OCI-LY7 (cell line): ENCODE data around the gene YJEFN3. TPM values are rescaled to one million over a fixed set of nuclear protein-coding genes. Genes with fewer than 3 reads are reported as not detected.
A peak's percentile ranks its signal among the peaks of the same experiment; 100 is the strongest.

ENCODE experiments used
- BruUV-seq: library from RNA; stranded (reverse); fragments of 400-500 nt; replicated peaks from 2 replicates; lab custom pipeline; 2021; lab: Mats Ljungman, UMichigan
- CTCF ChIA-PET: fragments of 300-600 bp; sonication (Branson Sonifier 250); formaldehyde crosslinking; loops from one replicate; lab custom pipeline; 2022; ENCODE audit warnings: antibody characterized with exemption; ENCODE audit not compliant: unreplicated experiment; lab: Charles Lee
- POLR2A ChIA-PET: fragments of 300-600 bp; sonication (Branson Sonifier 250); formaldehyde crosslinking; loops from one replicate; lab custom pipeline; 2022; ENCODE audit warnings: antibody characterized with exemption; lab: Charles Lee
- DNase-seq: peaks from one replicate; pipeline ENCODE4 v3.0.0-alpha.2; 2015; ENCODE audit warnings: low spot score
- H2AFZ ChIP-seq: fragments of 200-600 bp; sonication (generic), shearing (Covaris generic); 2 replicates; pipeline ENCODE4 v1.6.1; 2014; ENCODE audit warnings: mild to moderate bottlenecking, antibody characterized with exemption, low read length, moderate library complexity
- H3K27ac ChIP-seq: fragments of 200-600 bp; sonication (generic); 2 replicates; pipeline ENCODE4 v1.5.1; 2014; ENCODE audit warnings: mixed run types, low read depth, mild to moderate bottlenecking, moderate library complexity, low read length, inconsistent platforms; ENCODE audit not compliant: poor library complexity, severe bottlenecking
- H3K36me3 ChIP-seq: fragments of 200-600 bp; sonication (generic); 2 replicates; pipeline ENCODE4 v1.6.1; 2014; ENCODE audit warnings: mild to moderate bottlenecking, antibody characterized with exemption, low read length, moderate library complexity, mixed read lengths; ENCODE audit not compliant: insufficient read depth
- H3K4me1 ChIP-seq: fragments of 200-600 bp; sonication (generic); 2 replicates; pipeline ENCODE4 v1.5.1; 2014; ENCODE audit warnings: mild to moderate bottlenecking, low read length; ENCODE audit not compliant: insufficient read depth, poor library complexity, severe bottlenecking
- H3K4me2 ChIP-seq: fragments of 200-600 bp; sonication (generic); 2 replicates; pipeline ENCODE4 v1.6.1; 2014; ENCODE audit warnings: mild to moderate bottlenecking, low read length
- H3K4me3 ChIP-seq: fragments of 200-600 bp; sonication (generic); 2 replicates; pipeline ENCODE4 v1.5.1; 2014; ENCODE audit warnings: mild to moderate bottlenecking, low read depth, low read length; ENCODE audit not compliant: poor library complexity, severe bottlenecking
- H3K79me2 ChIP-seq: fragments of 200-600 bp; sonication (generic); 2 replicates; pipeline ENCODE4 v1.6.1; 2016; ENCODE audit warnings: low read depth, mild to moderate bottlenecking, low read length, moderate library complexity, mixed read lengths; ENCODE audit not compliant: insufficient read depth
- H3K9me2 ChIP-seq: fragments of 200-600 bp; sonication (generic); 2 replicates; pipeline ENCODE4 v1.6.1; 2016; ENCODE audit warnings: mild to moderate bottlenecking, low read length, mixed read lengths; ENCODE audit not compliant: insufficient read depth
- H3K9me3 ChIP-seq: fragments of 200-600 bp; sonication (generic); 2 replicates; pipeline ENCODE4 v1.6.1; 2014; ENCODE audit warnings: mild to moderate bottlenecking, mixed run types, low read length, mixed read lengths
- H4K20me1 ChIP-seq: fragments of 200-600 bp; sonication (generic); 2 replicates; pipeline ENCODE4 v1.6.1; 2014; ENCODE audit warnings: mild to moderate bottlenecking, antibody characterized with exemption, low read length, moderate library complexity, mixed read lengths; ENCODE audit not compliant: insufficient read depth
- CTCF ChIP-seq: fragments of 200-600 bp; sonication (generic); conservative IDR thresholded peaks from 2 replicates; pipeline ENCODE4 v1.5.1; 2014; ENCODE audit warnings: mild to moderate bottlenecking, antibody characterized with exemption, low read length, moderate library complexity, mixed read lengths
- EZH2phosphoT487 ChIP-seq: fragments of 200-600 bp; sonication (generic); IDR thresholded peaks from 2 replicates; pipeline ENCODE4 v1.6.1; 2018; ENCODE audit warnings: low read depth, borderline replicate concordance, mild to moderate bottlenecking, mixed run types, antibody characterized with exemption, low read length, moderate library complexity, mixed read lengths
- intact Hi-C: fragments of 100-400 bp; cut with micrococcal nuclease; formaldehyde crosslinking; loops from one replicate; pipeline ENCODE4 v1.10.0; 2022; ENCODE audit not compliant: unreplicated experiment
- total RNA-seq, 2 experiments: library from RNA; depleted of rRNA in 1 of 2; stranded (reverse); fragments of >200 nt in 1 of 2; shearing (Covaris generic) in 1 of 2; gene quantifications; 2 replicates each; pipeline ENCODE4 v1.2.3, GENCODE V29; 2014 to 2022

YJEFN3 gene
- total RNA-seq, 2 experiments from 2014 or later: 5.4 to 35.3 TPM

DNA sequence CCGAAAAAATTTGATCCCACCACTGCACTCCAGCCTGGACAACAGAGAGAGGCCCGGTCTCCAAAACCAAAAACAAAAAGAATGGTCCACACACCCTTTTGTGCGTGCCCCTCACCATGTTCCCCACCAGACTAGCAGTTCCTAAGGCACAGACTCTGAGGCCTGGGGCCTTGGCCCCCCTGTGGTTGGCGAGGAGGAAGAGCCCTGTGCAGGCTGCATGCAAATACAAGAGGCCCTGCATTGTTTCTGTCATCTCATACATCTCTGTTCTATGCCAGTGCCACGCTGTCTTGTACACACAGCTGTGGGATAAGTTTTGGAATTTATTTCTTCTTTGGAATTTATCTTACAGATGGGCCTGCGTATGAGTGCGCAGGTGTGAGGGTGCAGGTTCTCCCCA lies 4.7 kb upstream of the YJEFN3 start:
- Histone ChIP-seq H3K4me1 (peaks cover 67% of the 10 kb centered on the region), H3K9me3 (no peaks in the 10 kb centered on the region), H3K4me3 (peak overlapping the region; percentile 65), H4K20me1 (no peaks in the 10 kb centered on the region), H3K27ac (peak overlapping the region; percentile 74), H3K4me2 (peak overlapping the region; percentile 100), H3K36me3 (peaks cover 62% of the 10 kb centered on the region), H3K9me2 (no peaks in the 10 kb centered on the region), H3K79me2 (peaks cover 68% of the 10 kb centered on the region), H2AFZ (no peak overlapping the region)
- BruUV-seq: no TSS peak
- ChIA-PET POLR2A (interaction anchor here (1.2 to 2.0 kb wide), 2 partner anchors 8 to 12 kb away, joined by 4 to 7 read pairs; partner anchors contain the start of genes NDUFA13 and TSSK6), CTCF (no interaction called here)
- DNase-seq: peak; percentile 84
- intact Hi-C loops: loop anchor here (1.0 kb wide), 1 partner anchor 8 kb away; the partner anchor contains the start of gene NDUFA13
- peak; percentile 57 for TF ChIP-seq CTCF
- TF ChIP-seq EZH2phosphoT487: no peak

GRCh38 chr19:19525611-19526380 lies 2.9 kb upstream of the YJEFN3 start:
- no peaks in the 10 kb centered on the region for H3K9me2 ChIP-seq
- H3K4me1 ChIP-seq: peaks cover 59% of the 10 kb centered on the region
- no peaks in the 10 kb centered on the region for H3K9me3 ChIP-seq
- H3K36me3 ChIP-seq: peaks cover 53% of the 10 kb centered on the region
- CTCF ChIA-PET: no interaction called here
- peak overlapping the region; percentile 74 for H3K27ac ChIP-seq
- peak; percentile 45 for DNase-seq
- peak overlapping the region; percentile 100 for H3K4me2 ChIP-seq
- intact Hi-C loops: no loop called here
- TF ChIP-seq EZH2phosphoT487 (no peak), CTCF (peak; percentile 50)
- POLR2A ChIA-PET: interaction anchor here (0.7 to 2.0 kb wide), 2 partner anchors 10 to 580 kb away, joined by 3 to 7 read pairs; partner anchors contain the start of genes NDUFA13 and TSSK6
- no peaks in the 10 kb centered on the region for H4K20me1 ChIP-seq
- BruUV-seq: no TSS peak
- peak overlapping the region; percentile 65 for H3K4me3 ChIP-seq
- H2AFZ ChIP-seq: no peak overlapping the region
- peaks cover 50% of the 10 kb centered on the region for H3K79me2 ChIP-seq
